GM12878 (cell line): ENCODE measurements around the gene RCBTB2. TPM values are rescaled to one million over a fixed set of nuclear protein-coding genes. Genes with fewer than 3 reads are reported as not detected.

Source experiments
- ATAC-seq: fragments of 200-7000 bp; cut with Tn5 transposase; 3 replicates; pipeline ENCODE4 v1.9.1; 2020; ENCODE audit warnings: mild to moderate bottlenecking, moderate library complexity
- BruUV-seq: library from RNA; stranded (reverse); fragments of 400-500 nt; replicated peaks from 2 replicates; lab custom pipeline; 2021; lab: Mats Ljungman, UMichigan
- CTCF ChIA-PET: fragments of 300-600 bp; sonication (Branson Sonifier 250); formaldehyde crosslinking; extraction: SDS; loops from one replicate; lab custom pipeline; 2021; ENCODE audit warnings: inconsistent platforms; lab: Yijun Ruan, JAX
- POLR2A ChIA-PET: fragments of 350-600 bp; formaldehyde crosslinking; extraction: SDS; loops from one replicate; lab custom pipeline; 2021; ENCODE audit warnings: inconsistent platforms; lab: Charles Lee
- RAD21 ChIA-PET: fragments of 300-600 bp; sonication (Branson Sonifier 250); formaldehyde crosslinking; loops from one replicate; lab custom pipeline; 2023; ENCODE audit warnings: antibody characterized with exemption; ENCODE audit not compliant: unreplicated experiment; lab: Charles Lee
- SMC1A ChIA-PET: fragments of 300-600 bp; sonication (Branson Sonifier 250); formaldehyde crosslinking; loops from one replicate; lab custom pipeline; 2023; ENCODE audit not compliant: unreplicated experiment, uncharacterized antibody; lab: Charles Lee
- DNase-seq: peaks from one replicate; pipeline ENCODE4 v3.0.0-alpha.2; 2011; ENCODE audit warnings: low read depth, low spot score
- FAIRE-seq: peaks from 3 replicates; lab custom pipeline; 2011; peaks lifted over from hg19 to GRCh38; lab: Jason Lieb, UNC
- H2AFZ ChIP-seq: 2 replicates; pipeline ENCODE4 v1.6.0; 2011; ENCODE audit warnings: low read depth, low read length, control low read depth; ENCODE audit not compliant: control insufficient read depth
- H3K27ac ChIP-seq: 2 replicates; pipeline ENCODE4 v1.5.1; 2011; ENCODE audit warnings: control low read depth; ENCODE audit not compliant: control insufficient read depth, insufficient read depth
- H3K27me3 ChIP-seq, 2 experiments: replicated peaks in 1 of 2; 2 replicates each; pipeline versions ENCODE4 v1.6.0 to v1.6.1; 2011; ENCODE audit warnings: low read length in 1 of 2; ENCODE audit not compliant: control insufficient read depth in 2 of 2, insufficient read depth in 2 of 2
- H3K36me3 ChIP-seq, 2 experiments: 2 replicates each; pipeline ENCODE4 v1.5.1; 2011; ENCODE audit warnings: low read length in 1 of 2; ENCODE audit not compliant: control insufficient read depth in 2 of 2, insufficient read depth in 2 of 2
- H3K4me1 ChIP-seq: 2 replicates; pipeline ENCODE4 v1.6.1; 2011; ENCODE audit warnings: mild to moderate bottlenecking, low read length, moderate library complexity, mixed read lengths; ENCODE audit not compliant: control insufficient read depth, insufficient read depth
- H3K4me2 ChIP-seq: 2 replicates; pipeline ENCODE4 v1.6.0; 2011; ENCODE audit warnings: control low read depth; ENCODE audit not compliant: control insufficient read depth, insufficient read depth
- H3K4me3 ChIP-seq: fragments of 200-600 bp; sonication (generic); 2 replicates; pipeline ENCODE4 v1.5.1; 2016
- H3K79me2 ChIP-seq: 2 replicates; pipeline ENCODE4 v1.6.0; 2011; ENCODE audit warnings: low read length; ENCODE audit not compliant: control insufficient read depth, insufficient read depth
- H3K9ac ChIP-seq: 2 replicates; pipeline ENCODE4 v1.8.0; 2011; ENCODE audit warnings: low read length, control low read depth, mixed read lengths; ENCODE audit not compliant: control insufficient read depth, insufficient read depth
- H3K9me3 ChIP-seq: replicated peaks from 3 replicates; pipeline ENCODE4 v1.5.1; 2011; ENCODE audit warnings: mild to moderate bottlenecking, low read length; ENCODE audit not compliant: control insufficient read depth, insufficient read depth
- H4K20me1 ChIP-seq: 2 replicates; pipeline ENCODE4 v1.6.0; 2011; ENCODE audit not compliant: control insufficient read depth, insufficient read depth
- BHLHE40 ChIP-seq, 2 experiments: fragments of 450-650 bp in 1 of 2; IDR thresholded peaks; 2 replicates each; pipeline ENCODE4 v1.6.1; 2011 to 2017; ENCODE audit warnings: low read depth in 2 of 2, borderline replicate concordance in 1 of 2, improper control_type of control experiment in 1 of 2, low read length in 1 of 2, mild to moderate bottlenecking in 1 of 2
- EP300 ChIP-seq, 2 experiments: fragments of 150-350 bp in 1 of 2; IDR thresholded peaks; 2 replicates each; pipeline ENCODE4 v1.6.1; 2011 to 2012; ENCODE audit warnings: low read depth in 2 of 2, low read length in 2 of 2, borderline replicate concordance in 1 of 2, improper control_type of control experiment in 1 of 2, inconsistent platforms in 1 of 2; ENCODE audit not compliant: control insufficient read depth in 1 of 2
- FOXM1 ChIP-seq: IDR thresholded peaks from 2 replicates; pipeline ENCODE4 v1.6.1; 2012; ENCODE audit warnings: low read depth, mild to moderate bottlenecking, inconsistent platforms, low read length, moderate library complexity
- KLF5 ChIP-seq: fragments of 450-650 bp; IDR thresholded peaks from 2 replicates; pipeline ENCODE4 v1.6.1; 2014; ENCODE audit warnings: mild to moderate bottlenecking; ENCODE audit not compliant: partially characterized antibody
- MYB ChIP-seq: fragments of 150-350 bp; IDR thresholded peaks from 2 replicates; pipeline ENCODE4 v1.6.1; 2014; ENCODE audit warnings: mild to moderate bottlenecking, low read depth, low read length, borderline replicate concordance
- NFIC ChIP-seq: IDR thresholded peaks from 2 replicates; pipeline ENCODE4 v1.6.1; 2012; ENCODE audit warnings: low read depth, mild to moderate bottlenecking, inconsistent platforms, low read length, moderate library complexity
- RCOR1 ChIP-seq: conservative IDR thresholded peaks from 2 replicates; pipeline ENCODE4 v1.6.1; 2012; ENCODE audit warnings: low read depth, low read length, improper control_type of control experiment
- SIX5 ChIP-seq: IDR thresholded peaks from 2 replicates; pipeline ENCODE4 v1.6.1; 2011; ENCODE audit warnings: mild to moderate bottlenecking, low read depth, low read length, moderate library complexity; ENCODE audit not compliant: severe bottlenecking
- SKIL ChIP-seq: fragments of 450-650 bp; IDR thresholded peaks from 2 replicates; pipeline ENCODE4 v1.6.1; 2017; ENCODE audit warnings: mild to moderate bottlenecking, low read depth, inconsistent platforms; ENCODE audit not compliant: poor library complexity, severe bottlenecking
- STAT3 ChIP-seq: IDR thresholded peaks from 2 replicates; pipeline ENCODE4 v1.6.1; 2011; ENCODE audit warnings: low read depth, low read length, improper control_type of control experiment
- TAF1 ChIP-seq: IDR thresholded peaks from 2 replicates; pipeline ENCODE4 v1.6.1; 2011; ENCODE audit warnings: mild to moderate bottlenecking, low read depth, low read length, borderline replicate concordance
- TARDBP ChIP-seq: IDR thresholded peaks from 2 replicates; pipeline ENCODE4 v1.6.1; 2016; ENCODE audit warnings: borderline replicate concordance
- WGBS: methylation state at CpG from one replicate; pipeline ENCODE4 v1.1.6; 2016; ENCODE audit warnings: low lambda C conversion rate; ENCODE audit not compliant: insufficient replicate concordance, insufficient coverage; ENCODE audit errors: missing lambda C conversion rate; 5-methylcytosine and 5-hydroxymethylcytosine counted together
- in situ Hi-C: fragments of 300-500 bp; cut with MboI; formaldehyde crosslinking; loops from 9 replicates; pipeline ENCODE4 v1.14.3; 2018; ENCODE audit warnings: mixed read lengths
- intact Hi-C: fragments of 100-400 bp; cut with micrococcal nuclease; formaldehyde crosslinking; loops from one replicate; pipeline ENCODE4 v1.14.2; 2022; ENCODE audit not compliant: unreplicated experiment
- polyA plus RNA-seq, 11 experiments: library from polyadenylated mRNA; depleted of rRNA in 4 of 11; unstranded in 6 of 11; stranded (reverse) in 5 of 11; fragments of >200 nt; fragmentation: Nextera tagmentation in 4 of 11; fragmentation: Illumina TruSeq in 1 of 11; extraction: Ambion mirVana in 4 of 11; extraction: Trizol in 1 of 11; gene quantifications; 1 replicate in 1 of 11; 2 replicates in 10 of 11; pipeline versions ENCODE4 v1.2.1 to v1.2.3, GENCODE V29; 2011 to 2016; ENCODE audit warnings: inconsistent platforms in 2 of 11, missing spikeins in 2 of 11, low read depth in 1 of 11
- total RNA-seq, 4 experiments: library from RNA; depleted of rRNA in 3 of 4; stranded (reverse); fragments of >200 nt in 3 of 4; fragmentation: Illumina TruSeq in 1 of 4; extraction: Trizol in 1 of 4; gene quantifications; 2 replicates each; pipeline versions ENCODE4 v1.2.1 to v1.2.3, GENCODE V29; 2013 to 2021
- TF ChIP-seq, protein P1 (sequence below): IDR thresholded peaks from 2 replicates; pipeline ENCODE4 v1.6.1; 2012; ENCODE audit warnings: low read depth, low read length, improper control_type of control experiment

Gene RCBTB2
- total and polyA plus RNA-seq, 10 of the 15 experiments (the other 5 are each of a cell fraction or from before 2014, with no cell fraction given) = 5.0 to 16.0 (median 8.5) TPM

- WGBS = 79% methylated on average over 4 of the region's 4 CpGs
- ChIA-PET CTCF (interaction anchor here (0.6 to 1.1 kb wide), 3 partner anchors 7 to 73 kb away, joined by 3 to 4 read pairs (median 3); no protein-coding TSS in a partner anchor), RAD21 (interaction anchor here (0.8 to 1.4 kb wide), 3 partner anchors 56 to 75 kb away, joined by 3 to 4 read pairs (median 3); no protein-coding TSS in a partner anchor), SMC1A (interaction anchor here (0.6 to 3.8 kb wide), 8 partner anchors 10 to 166 kb away, joined by 3 to 26 read pairs (median 6); no protein-coding TSS in a partner anchor), POLR2A (interaction anchor here (0.6 to 0.8 kb wide), 4 partner anchors 9 to 116 kb away, joined by 3 to 5 read pairs (median 4); no protein-coding TSS in a partner anchor)
- no peak overlapping the region for H3K4me3 ChIP-seq
- H2AFZ ChIP-seq = no peak overlapping the region
- peak overlapping the region; percentile 19; the same call in 1 of the 2 replicates for H3K9ac ChIP-seq
- TF ChIP-seq BHLHE40 (IDR thresholded peaks at IDR 0.05; ENCODE audit: borderline replicate concordance in 1 of 2, low read depth in 2 of 2, low read length in 1 of 2) (peak in 1 of 2 experiments; percentile 20; a peak in 1 of 4 replicates), NFIC (no peak), EP300 (IDR thresholded peaks at IDR 0.05; ENCODE audit: borderline replicate concordance in 1 of 2, control insufficient read depth in 1 of 2, low read depth in 2 of 2, low read length in 2 of 2) (peak in 1 of 2 experiments; percentile 40; a peak in 1 of 4 replicates), RCOR1 (no peak), TARDBP (no peak), SIX5 (no peak), FOXM1 (no peak), KLF5 (no peak), SKIL (no peak), STAT3 (no peak), MYB (no peak), TAF1 (no peak)
- TF ChIP-seq, protein P1, sequence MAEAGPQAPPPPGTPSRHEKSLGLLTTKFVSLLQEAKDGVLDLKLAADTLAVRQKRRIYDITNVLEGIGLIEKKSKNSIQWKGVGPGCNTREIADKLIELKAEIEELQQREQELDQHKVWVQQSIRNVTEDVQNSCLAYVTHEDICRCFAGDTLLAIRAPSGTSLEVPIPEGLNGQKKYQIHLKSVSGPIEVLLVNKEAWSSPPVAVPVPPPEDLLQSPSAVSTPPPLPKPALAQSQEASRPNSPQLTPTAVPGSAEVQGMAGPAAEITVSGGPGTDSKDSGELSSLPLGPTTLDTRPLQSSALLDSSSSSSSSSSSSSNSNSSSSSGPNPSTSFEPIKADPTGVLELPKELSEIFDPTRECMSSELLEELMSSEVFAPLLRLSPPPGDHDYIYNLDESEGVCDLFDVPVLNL = no peak
- H3K36me3 ChIP-seq = peaks cover 0 to 7% of the 10 kb centered on the region in 2 experiments; a peak in 1 of 4 replicates
- H3K9me3 ChIP-seq = no peaks in the 10 kb centered on the region; the same call in none of the 3 replicates
- no TSS peak for BruUV-seq
- H3K4me2 ChIP-seq = peak overlapping the region; percentile 72
- DNase-seq = no peak
- H3K79me2 ChIP-seq = no peaks in the 10 kb centered on the region; the same call in 1 of the 2 replicates
- intact Hi-C loops (loop anchor here (1.0 to 2.0 kb wide), 2 partner anchors 26 to 74 kb away; no protein-coding TSS in a partner anchor), in situ Hi-C loops (no loop called here)
- H3K4me1 ChIP-seq = peaks cover 61% of the 10 kb centered on the region
- FAIRE-seq = peak; percentile 27
- no peaks in the 10 kb centered on the region for H3K27me3 ChIP-seq
- H3K27ac ChIP-seq = peak overlapping the region; percentile 85
- H4K20me1 ChIP-seq = no peaks in the 10 kb centered on the region
- peak; percentile 13 for ATAC-seq
Observed at GRCh38 chr13:48505012-48505411, 27.9 kb downstream of the RCBTB2 start.
